GM21515 (cell line): Measurements from ENCODE around the gene SLC22A23.

Experiments
- ATAC-seq: cut with Tn5 transposase; IDR thresholded peaks from one replicate; pipeline ENCODE4 v1.9.1; 2021; ENCODE audit not compliant: unreplicated experiment

The SLC22A23 gene

DNA sequence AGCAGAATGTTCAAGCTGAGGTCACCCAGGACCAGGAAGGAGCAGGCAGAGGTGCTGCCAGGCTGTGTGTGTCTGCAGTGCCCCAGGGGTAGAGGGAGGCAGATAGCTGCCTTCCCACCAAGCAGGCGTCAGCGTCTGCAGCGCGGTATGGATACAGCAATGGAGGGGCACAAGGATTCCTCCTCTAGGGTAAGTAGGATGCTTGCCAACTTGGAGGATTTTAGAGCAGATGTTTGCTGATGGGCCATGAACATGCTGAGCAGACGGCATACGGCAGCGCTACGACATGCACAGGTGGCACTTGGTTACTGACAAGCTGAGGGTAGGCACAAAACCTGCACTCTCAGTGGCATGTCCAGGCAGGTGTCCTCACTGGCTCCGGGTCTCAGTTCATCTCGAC is 150.0 kb downstream of the SLC22A23 start:
- no peak for ATAC-seq

DNA sequence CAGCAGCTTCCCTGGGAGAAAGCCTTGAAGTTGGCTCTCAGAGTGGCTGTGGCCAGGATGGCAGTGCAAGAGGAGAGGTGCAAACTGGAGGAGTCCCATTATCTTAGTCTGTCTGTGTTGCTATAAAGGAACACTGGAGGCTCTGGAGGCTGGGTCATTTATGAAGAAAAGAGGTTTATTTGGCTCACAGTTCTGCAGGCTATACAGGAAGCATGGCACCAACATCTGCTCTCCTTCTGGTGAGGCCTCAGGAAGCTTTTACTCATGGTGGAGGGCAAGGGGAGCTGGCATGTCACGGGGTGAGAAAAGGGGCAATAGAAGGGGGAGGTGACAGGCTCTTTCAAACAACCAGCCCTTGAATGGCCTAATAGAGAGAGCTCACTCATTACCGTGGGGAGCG is 151.0 kb downstream of the SLC22A23 start:
- no peak for ATAC-seq

GRCh38 chr6:3305216-3305565 is 151.7 kb downstream of the SLC22A23 start:
- no peak for ATAC-seq

DNA sequence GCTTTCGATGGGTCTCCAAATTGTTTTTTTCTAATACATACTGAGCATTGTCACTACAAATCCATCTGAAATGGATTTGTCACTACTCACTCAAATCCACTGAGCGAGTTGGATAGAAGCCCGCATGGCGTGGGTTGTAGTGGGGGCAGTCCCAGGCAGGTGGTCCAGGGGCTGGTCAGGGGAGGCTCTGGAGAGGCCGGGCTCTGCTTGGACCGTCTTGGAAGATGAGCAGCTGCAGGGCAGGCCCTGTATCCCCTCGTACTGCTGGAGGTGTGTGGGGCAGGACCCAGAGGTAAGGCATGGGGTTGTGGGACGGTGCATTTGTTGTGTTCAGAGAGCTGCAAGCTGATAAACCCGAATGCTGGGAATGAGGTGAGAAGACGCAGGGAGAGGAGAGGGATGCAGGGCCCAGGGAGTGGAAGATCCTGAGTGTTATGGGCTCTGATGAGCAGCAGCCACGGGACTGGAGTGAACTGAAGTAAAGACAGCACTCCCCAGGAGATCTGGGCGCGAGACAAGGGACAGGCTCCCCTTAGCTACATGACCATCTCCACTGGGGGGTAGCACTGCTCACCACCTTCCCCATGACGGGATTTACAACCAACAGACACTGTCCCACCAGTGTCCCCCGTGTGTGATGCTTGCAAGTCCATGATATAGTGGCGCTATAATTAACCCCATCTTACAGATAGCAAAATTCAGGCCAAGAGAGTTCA is 152.2 kb downstream of the SLC22A23 start:
- no peak for ATAC-seq

- no peak for ATAC-seq
Measured at GRCh38 chr6:3303795-3304411, 152.9 kb downstream of the SLC22A23 start.

DNA sequence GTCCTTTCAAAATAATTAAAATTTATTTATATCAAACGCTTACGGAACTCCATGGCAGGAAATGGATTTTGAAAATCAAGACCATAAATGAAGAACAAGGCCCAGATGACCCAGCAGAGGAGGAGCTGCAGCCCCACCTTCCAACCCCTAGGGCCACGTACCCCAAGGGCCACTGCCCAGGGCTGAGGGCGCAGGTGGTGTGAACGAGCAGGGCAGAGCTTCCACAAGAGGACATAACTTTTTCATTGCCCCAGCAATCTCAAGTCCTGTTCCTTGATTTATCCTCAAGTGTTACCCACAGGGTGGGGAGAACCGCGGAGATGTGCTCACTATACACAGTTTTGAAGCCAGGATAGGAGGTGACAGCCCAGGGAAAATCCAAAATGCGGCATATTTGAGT is 155.3 kb downstream of the SLC22A23 start:
- no peak for ATAC-seq

GRCh38 chr6:3299221-3299620 is 157.6 kb downstream of the SLC22A23 start:
- no peak for ATAC-seq

GRCh38 chr6:3297909-3298308 is 158.9 kb downstream of the SLC22A23 start:
- ATAC-seq = no peak

GRCh38 chr6:3297006-3297405 is 159.8 kb downstream of the SLC22A23 start:
- ATAC-seq = no peak

DNA sequence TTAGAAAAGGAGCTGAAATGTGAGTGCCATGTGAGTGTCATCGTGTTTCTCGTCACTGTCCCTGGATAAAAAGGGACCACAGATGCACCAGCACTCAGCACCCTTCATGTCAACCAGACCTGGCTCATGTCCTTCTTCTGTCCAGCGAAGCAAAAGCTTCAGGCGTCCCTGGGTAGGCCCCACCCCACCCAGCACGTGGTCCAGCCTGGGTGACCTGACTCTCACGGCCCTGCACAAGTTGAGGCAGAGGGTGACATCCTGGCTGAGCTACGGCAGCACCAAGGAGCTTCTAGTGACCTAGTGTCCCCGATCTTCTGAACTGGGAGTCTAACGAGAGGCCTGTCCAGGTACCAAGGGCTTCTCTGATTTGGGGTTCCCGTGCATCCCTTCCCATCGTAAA is 160.3 kb downstream of the SLC22A23 start:
- ATAC-seq = no peak

DNA sequence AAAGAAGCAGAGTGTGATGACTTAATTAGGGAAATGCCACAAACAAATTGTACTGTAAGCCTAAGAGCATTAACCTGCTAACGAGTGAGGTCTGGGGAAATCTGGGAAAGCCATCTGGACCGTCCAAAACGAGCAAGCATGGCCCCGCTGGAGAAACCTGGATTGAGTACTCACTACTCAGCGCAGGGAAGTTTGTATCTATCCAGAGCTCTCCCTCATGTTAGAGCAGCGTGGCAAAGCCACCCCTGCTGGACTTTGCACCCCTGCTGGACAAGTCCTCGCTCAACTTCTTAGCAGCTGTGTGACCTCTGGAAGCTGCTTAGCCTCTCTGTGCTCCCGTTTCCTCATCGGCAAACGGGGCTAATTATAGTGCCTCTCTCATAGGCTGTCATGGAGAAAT is 160.8 kb downstream of the SLC22A23 start:
- no peak for ATAC-seq

DNA sequence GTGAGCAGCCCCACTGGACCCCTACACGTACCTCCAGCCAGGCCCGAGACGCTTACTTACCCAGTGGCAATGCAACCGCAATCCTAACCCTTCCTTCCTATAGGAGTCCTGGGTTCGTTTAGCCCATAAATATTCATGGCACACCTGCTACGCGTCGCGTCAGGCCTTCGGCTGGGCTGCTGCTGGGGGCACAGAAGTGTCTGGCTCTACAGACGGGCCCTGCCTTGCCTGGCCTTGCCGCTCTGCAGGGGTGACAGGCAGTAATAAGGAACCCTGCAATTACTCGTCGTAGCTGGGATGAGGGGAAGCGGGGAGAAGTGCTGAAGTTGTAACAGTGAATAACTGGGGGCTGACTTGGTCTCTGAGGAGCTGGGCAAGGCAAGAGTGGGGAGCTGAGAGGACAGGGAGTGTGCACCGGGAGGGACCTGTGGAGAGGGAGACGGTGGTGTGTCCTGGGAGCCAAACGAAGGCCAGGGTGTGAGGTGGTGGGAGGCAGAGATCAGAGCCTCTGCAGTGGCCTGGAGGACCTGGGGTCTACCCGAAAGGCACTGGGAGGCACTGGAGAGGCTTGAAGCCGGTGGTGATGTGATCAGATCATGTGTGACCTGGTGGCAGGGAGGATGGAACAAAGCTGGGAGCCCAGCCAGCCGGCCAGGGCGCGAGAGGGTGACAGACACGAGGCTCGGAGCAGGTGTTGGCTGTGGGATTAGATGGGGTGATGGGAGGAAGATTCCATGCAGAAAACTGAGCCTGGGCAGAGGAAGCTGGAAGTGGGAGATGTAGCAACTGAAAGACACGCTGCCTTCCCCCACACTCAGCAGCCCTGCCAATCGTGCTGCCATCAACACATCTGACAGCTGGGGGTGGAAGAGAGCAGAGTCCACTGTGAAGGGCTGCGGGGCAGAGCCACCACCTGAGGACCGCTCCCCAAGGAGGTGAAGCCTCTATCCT is 161.7 kb downstream of the SLC22A23 start:
- no peak for ATAC-seq

DNA sequence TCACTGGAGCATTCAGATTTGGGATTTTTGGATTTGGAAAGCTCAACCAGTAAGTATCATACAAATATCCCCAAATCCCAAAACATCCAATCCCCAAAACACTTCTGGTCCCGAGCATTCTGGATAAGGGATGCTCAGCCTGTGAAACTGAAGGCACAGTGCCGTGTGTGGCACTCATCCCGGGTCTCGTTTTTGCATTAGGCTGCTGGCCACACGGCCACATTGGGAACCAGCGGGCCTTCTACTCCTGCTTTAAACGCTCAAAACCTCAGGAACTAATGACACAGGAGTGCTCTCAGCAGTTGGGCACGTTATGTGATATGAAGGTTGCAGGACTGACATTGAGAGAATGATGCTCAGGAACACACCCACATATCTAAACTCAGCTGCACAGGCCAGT is 162.5 kb downstream of the SLC22A23 start:
- ATAC-seq = no peak

GRCh38 chr6:3293271-3294155 is 163.3 kb downstream of the SLC22A23 start:
- no peak for ATAC-seq

DNA sequence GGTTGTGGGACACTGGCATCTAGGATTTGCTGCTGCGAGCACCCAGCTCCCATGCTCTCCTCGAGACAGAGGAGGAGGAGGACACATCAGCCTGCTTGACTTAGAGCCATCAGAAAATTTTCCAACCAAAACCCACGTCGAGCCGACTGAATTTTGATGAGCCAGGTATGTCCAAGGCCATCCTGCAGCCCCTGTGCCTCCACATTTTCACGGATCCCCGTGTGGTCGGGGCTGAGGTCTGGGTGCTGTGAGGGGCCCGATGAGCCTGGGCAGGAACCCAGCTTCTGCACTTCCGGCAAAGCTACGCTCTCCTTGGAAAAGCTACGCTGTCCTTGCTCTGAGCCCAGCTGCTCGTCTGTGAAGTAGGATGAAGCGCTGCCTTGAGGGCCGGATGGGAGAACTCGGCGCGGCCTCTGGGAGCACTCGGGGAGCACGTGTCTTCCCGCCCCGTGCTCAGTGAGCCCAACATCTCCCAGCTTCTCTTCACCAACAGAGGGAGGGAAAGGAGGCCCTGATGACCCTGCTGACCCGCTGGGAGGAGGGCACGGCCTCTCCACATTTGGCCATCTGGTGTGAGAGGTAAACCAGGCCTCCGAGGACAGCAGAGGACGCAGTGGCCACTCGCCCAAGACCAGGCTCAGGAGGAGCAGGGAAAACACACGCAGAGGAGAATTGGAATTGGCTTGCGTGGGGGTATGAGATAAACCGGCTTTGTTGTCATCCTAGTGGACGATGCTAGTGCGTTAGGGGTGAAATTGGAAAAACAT is 164.2 kb downstream of the SLC22A23 start:
- no peak for ATAC-seq

DNA sequence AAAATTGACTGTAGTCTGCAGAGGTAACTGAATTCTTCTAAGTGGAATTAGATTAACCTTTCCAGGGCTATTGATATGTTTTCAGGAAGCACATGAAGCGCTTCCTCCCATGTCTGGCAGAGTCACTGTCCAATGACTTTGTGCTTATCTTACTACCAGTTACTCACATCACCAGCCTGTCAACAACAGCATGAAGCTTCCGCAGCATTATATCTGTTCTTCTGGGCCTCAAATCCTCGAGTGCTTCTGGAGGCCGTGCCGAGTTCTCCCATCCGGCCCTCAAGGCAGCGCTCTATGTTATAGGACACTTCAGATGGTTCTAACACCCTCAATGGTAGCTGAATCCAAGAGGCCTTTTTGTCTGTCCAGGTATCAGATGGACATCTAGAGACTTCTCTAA is 164.9 kb downstream of the SLC22A23 start:
- no peak for ATAC-seq

- ATAC-seq = no peak
Measured at GRCh38 chr6:3291346-3291745, 165.5 kb downstream of the SLC22A23 start.

DNA sequence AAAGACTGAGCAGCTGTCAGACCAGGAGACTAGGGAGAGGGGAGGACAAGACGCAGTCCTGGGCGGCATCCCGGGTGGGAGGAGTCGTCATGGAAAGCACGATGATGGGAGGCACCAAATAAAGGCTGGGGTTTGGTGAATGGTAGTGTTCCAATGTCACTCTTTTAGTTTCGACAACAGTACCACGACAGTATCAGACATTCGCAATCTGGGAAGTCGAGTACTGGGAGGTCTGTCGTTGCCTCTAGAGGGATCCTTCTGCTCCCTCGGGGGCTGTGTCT is 166.0 kb downstream of the SLC22A23 start:
- ATAC-seq = no peak

- ATAC-seq = no peak
Measured at GRCh38 chr6:3290149-3290930, 166.5 kb downstream of the SLC22A23 start.

DNA sequence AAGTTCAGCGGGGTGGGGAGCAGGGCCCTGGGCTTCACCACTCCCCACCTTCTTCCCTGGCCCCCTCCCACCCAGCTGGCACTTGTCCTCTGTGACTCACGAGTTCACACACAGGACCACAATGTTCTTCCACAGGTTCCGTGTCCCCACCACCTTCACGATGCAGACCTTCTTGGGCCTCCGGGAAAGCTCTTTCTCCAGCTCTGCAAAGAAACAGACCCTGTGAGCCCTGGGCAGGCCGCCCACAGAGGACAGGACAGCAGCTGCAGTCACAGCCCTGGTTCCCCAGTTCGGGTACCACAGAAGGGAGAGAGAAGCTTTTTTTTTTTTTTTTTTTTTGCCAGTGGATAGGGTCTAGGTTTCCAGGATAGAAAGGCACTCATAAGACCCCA is 167.2 kb downstream of the SLC22A23 start:
- ATAC-seq = no peak
